Thyroid gland (tissue), 4 donors: ENCODE results near the gene ROBO4.

Source experiments
- POLR2A ChIP-seq, 2 donors: fragments of 450-650 bp; IDR thresholded peaks; one replicate each; pipeline ENCODE4 v1.6.1; 2017; ENCODE audit warnings: antibody characterized with exemption in 2 of 2, mild to moderate bottlenecking in 2 of 2, moderate library complexity in 1 of 2
- TF ChIP-seq, protein P1 (sequence below), 6 experiments: fragments of 200-600 bp in 3 of 6; fragments of 450-650 bp in 3 of 6; sonication (generic) in 3 of 6; IDR thresholded peaks; one replicate each; pipeline ENCODE4 v1.5.1; 2016 to 2019; ENCODE audit warnings: antibody characterized with exemption in 6 of 6, mild to moderate bottlenecking in 2 of 6, inconsistent platforms in 1 of 6, moderate library complexity in 1 of 6

GRCh38 chr11:124896821-124897391 is 759 bp downstream of the ROBO4 start:
- TF ChIP-seq, protein P1, sequence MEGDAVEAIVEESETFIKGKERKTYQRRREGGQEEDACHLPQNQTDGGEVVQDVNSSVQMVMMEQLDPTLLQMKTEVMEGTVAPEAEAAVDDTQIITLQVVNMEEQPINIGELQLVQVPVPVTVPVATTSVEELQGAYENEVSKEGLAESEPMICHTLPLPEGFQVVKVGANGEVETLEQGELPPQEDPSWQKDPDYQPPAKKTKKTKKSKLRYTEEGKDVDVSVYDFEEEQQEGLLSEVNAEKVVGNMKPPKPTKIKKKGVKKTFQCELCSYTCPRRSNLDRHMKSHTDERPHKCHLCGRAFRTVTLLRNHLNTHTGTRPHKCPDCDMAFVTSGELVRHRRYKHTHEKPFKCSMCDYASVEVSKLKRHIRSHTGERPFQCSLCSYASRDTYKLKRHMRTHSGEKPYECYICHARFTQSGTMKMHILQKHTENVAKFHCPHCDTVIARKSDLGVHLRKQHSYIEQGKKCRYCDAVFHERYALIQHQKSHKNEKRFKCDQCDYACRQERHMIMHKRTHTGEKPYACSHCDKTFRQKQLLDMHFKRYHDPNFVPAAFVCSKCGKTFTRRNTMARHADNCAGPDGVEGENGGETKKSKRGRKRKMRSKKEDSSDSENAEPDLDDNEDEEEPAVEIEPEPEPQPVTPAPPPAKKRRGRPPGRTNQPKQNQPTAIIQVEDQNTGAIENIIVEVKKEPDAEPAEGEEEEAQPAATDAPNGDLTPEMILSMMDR (IDR thresholded peaks at IDR 0.05), result no peak
- no peak for TF ChIP-seq POLR2A (IDR thresholded peaks at IDR 0.05)
